NOMO-1 (cell line): ENCODE data around the gene KIFC1.
A peak's percentile ranks its signal among the peaks of the same experiment; 100 is the strongest.

Source experiments
- DNase-seq, 2 experiments: peaks; one replicate each; lab custom pipeline; 2025; ENCODE audit not compliant: unreplicated experiment in 2 of 2; lab: John Stamatoyannopoulos, UW

KIFC1 gene

DNA sequence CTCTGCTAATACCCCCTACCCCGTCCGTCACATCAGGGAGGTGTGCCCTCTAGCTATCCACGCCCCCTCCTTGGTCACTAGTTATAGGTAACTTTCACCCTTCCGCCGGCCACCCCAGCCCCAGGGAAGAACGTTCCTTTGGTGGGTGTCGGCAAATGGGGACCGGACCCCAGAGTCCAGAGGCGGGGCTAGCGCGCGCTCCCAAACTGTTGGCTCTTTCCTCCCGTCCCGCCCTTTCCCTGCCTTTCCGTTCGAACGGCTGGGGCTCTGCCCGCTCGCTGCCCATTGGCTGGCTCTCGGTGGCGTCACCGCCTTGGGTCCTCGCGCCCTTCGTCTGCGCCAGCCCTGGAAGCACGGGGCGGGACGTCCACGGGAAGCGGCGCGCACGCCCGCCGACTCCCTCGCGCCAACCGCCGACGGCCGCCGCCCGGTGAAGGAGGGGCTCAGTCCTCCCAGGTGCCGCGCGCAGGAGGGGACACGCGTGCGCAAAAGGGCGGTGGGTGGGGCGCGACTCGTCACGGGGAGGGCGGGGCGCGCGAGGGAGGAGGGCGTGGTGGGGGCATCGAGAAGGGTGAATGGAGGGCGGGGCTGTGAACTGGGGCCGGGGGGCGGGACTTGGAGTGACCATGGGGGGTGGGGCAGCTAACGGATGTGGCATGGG is 18.6 kb downstream of the KIFC1 start:
- DNase-seq: peak; percentile 93 to 98

DNA sequence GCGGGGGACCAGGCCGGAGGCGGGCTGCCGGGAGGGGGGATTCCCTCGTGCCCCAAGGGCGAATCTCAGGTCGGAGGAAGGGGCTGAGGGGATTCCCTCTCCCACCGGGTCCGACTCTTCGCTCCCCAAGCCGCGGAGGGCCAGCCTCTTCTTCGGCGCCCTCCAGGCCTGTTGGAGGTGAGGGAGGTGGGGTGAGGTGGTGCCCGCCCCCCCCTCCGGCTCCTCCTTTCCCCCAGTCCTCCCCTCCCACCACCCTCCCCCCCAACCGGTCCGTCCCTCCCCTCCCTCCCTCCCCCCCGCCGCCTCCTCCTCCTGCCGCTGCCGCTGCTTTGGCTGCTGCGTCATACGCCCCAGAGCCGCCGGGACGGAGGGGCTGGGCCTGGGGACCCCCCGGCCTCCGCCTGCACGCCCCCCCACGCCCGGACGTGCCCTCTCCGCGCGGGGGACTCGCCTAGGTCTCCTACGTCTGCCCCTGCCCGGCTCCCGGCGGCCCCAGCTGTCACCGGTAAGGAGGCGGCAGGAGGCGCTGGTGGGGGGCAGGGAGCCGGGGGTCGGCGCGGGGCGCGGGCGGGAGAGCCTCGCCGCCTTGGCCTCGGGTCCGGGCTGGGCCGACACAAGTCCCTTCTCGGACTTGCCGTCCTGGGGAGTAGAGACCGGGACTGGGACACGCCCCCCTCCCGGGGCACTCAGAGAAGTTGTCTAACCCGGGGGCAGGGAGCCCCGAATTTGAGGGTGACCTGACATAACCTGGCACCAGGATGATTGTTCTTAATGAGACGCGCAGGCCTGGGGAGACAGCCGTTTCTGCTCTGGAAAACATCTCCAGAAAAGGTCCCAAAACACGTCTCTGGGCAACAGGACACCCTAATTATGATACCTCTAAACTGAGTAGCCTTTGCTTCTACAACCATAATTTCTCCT is 19.3 kb downstream of the KIFC1 start, which contains the start of gene PHF1:
Gene PHF1 (plus strand): TSS at position 304 of the 921 bp plus-strand sequence. CDS start 1,250 bp downstream, outside the sequence.
- DNase-seq: peak; percentile 85 to 86

DNA sequence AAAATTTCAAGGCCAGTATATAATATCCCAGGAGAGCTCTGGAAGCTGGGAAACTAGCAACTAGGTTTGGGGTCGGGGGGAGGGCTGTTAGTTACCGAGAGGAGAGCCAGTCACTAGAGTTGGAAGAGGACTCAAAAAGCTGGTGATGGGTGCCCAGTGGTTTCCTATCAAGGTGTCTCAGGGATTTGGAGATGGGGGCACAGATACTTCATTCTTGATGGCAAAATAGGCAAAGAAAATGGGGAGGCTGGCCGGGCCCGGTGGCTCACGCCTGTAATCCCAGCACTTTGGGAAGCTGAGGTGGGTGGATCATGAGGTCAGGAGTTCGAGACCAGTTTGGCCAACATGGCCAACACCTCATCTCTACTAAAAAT is 20.0 kb downstream of the KIFC1 start:
- no peak for DNase-seq

DNA sequence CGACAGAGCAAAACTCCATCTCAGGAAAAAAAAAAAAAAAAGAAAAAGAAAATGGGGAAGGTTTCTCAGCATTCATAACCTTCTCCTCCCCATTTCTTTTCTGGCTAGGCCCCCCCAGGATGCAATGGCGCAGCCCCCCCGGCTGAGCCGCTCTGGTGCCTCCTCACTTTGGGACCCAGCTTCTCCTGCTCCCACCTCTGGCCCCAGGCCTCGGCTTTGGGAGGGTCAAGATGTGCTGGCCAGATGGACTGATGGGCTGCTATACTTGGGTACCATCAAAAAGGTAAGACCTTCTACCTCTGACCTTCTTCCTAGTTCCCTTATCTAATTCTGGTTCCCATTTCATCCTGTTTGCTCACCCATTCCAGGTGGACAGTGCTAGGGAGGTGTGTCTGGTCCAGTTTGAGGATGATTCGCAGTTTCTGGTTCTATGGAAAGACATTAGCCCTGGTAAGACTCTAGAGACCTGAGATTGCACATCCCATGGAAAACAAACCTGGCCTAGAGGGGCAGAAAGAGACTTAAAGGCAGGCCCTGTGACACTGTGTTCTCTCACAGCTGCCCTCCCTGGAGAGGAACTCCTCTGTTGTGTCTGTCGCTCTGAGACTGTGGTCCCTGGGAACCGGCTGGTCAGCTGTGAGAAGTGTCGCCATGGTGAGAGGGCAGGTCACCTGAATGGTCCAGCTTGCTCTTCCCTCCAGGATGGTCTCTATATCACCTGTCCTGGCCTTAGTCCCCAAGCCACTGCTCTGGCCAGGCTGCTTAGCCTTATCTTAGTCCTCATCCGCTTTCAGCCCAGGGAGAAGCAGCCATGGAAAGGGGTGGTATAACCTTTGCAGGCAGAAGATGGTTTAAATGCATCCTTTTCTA is 20.8 kb downstream of the KIFC1 start:
- DNase-seq: no peak

- DNase-seq: no peak
These were observed 21.9 kb downstream of the KIFC1 start for GRCh38 chr6:33413241-33414120.

DNA sequence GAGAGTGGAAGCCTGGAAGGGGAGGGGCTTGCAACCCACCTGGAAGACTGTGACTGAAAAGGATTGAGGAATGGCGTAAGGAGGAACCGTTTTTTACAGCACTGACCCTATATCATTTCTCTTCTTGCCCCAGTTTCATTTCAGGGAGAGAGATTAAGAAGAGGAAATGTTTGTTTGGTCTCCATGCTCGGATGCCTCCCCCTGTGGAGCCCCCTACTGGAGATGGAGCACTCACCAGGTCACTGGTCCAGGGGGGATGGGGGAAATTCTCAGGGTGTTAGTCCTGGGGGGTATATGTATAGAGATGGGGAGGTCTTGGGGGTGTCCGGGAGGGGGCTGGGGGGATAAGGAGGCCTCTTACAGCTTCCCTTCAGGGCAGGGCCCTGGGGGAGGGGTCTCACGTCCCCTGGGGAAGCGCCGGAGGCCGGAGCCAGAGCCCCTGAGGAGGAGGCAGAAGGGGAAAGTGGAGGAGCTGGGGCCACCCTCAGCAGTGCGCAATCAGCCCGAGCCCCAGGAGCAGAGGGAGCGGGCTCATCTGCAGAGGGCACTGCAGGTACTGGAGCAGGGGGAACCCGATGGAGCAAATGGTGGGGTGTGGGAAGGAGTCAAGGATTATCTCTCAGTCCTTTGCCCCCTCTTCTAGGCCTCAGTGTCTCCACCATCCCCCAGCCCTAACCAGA is 23.1 kb downstream of the KIFC1 start:
- no peak for DNase-seq

DNA sequence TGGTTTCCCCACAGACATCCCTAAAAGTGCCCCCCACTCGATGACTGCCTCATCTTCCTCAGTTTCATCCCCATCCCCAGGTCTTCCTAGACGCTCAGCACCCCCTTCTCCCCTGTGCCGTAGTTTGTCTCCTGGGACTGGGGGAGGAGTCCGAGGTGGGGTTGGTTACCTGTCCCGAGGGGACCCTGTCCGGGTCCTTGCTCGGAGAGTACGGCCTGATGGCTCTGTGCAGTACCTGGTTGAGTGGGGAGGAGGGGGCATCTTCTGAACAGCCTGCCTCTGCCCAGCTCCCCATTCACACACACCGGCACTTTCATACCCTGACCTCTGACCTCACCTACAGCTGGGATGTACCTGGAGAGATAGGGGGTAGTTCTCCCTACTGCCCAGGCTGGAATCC is 24.2 kb downstream of the KIFC1 start:
- DNase-seq: no peak

GRCh38 chr6:33416386-33417127 is 24.9 kb downstream of the KIFC1 start:
- DNase-seq: no peak

GRCh38 chr6:33417128-33417902 is 25.7 kb downstream of the KIFC1 start:
- no peak for DNase-seq

DNA sequence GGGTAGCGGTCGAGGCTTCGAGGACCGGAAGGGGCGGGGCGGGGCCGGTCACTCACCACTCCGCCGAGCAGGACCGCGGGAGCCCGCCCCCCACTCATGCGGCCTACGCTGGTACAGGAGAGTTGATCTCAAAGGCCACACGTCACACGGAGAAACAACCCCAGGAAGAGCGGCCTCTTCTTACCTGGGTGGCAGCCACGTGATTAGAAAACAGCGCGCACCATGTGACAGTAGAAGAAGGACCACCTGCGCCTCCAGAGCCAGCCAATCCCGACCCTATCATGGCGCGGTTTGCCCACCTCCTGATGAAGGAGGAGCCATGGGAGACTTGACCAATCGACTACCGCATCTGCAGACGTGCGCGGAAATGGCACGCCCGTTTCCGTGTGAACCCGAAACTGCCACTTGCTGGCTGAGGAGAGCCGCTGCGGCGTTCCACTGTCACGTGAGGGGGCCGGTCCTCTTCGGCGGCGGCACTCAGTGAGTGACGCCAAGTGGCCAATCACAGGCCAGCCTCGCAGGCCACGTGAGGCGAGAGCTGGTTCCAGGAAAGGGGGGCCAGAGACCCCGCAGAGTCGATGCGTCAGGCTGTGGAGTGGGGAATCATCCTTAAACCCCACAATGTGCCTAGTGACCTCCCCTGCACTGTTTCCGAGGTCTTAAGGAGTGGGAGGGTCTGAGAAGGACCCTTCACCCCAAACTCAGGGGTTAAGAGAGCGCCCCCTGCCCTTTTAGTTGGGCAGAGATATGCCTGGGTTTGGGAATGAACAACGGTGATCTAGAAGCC is 26.5 kb downstream of the KIFC1 start, which contains the start of gene CUTA:
Gene CUTA (minus strand): TSS at position 205 of the 787 bp plus-strand sequence. CDS start 107 bp downstream, at position 98.
- DNase-seq: peak; percentile 98 to 99

DNA sequence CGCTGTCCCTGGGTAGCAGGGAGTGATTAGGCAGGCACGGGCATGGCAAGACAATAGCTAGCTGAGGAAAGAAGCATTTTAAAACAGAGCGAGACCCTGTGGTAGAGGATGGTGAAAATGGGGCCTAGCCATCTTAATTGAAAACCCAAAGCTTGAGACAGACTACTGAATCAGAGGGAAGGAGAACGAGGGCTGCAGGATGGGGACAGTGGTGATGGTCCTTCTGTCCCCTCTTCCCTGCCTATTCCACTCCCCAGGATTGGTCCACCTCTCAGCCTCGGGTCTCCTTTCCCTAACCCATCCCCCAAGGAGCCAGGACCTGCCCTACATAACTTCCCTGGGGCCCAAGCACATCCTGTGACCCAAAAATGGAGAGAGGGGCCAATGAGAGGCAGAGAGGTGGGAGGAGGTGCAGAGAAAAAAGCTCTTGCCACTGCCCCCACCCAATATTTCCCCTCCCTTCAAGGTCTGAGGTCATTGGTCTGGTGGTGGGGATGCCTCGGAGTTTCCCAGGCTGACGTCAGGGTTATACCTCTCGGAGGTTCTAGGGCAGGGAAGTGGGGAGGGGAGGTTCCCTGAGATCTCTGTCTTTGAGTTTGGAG is 27.2 kb downstream of the KIFC1 start:
- no peak for DNase-seq

GRCh38 chr6:33419580-33420490 is 28.2 kb downstream of the KIFC1 start, which contains the start of gene SYNGAP1:
Gene SYNGAP1, plus strand, starts transcription at chr6:33420065. Its CDS starts 200 bp downstream, at chr6:33420265.
- no peak for DNase-seq

DNA sequence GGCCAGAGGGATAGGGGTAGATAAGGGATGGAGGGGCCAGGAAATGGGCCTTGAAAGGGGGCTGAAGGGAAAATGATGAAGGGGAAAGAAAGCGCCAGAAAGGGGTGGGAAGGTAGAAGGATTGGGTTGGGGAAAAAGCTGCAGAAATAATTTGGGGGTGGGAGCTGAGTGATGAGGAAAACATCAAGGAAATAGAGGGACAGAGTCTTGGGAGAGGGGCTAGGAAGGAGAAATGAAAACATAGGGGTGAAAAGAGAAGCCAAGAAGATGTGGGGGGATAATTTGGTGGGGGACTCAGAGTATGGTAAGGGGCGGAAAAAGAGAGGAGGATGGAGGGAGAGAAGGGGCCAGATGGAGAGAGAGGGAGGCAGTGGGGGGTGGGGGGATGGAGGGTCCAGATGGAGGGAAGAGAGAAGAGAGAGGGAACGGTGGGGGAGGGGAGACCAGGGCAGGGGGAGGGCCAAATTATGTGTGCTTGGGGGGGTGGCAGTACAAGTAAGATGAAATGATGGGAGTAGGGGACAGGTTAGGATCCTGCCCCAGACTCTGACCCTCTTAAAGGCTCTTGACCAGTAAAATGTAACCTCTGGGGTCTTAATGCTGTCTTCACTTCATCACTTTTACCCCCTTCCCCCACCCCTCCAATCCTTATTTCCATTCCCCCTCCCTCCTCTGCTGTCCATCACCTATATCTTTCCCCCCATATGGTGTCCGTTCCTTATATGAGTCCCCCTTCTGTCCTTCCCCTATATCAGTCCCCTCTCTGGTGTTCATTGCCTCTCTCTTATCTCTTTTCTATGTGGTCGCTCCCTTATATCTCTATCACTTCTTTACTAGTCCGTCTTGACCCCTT is 29.1 kb downstream of the KIFC1 start:
- DNase-seq: no peak

- DNase-seq: no peak
These were observed 29.7 kb downstream of the KIFC1 start for GRCh38 chr6:33421344-33421643.

- no peak for DNase-seq
These were observed 32.2 kb downstream of the KIFC1 start for GRCh38 chr6:33423777-33424176.
